NCI-H128 (cell line): ENCODE data around the gene LGALS9B.
"Not testable (repeated sequence)": the region's sequence is repeated elsewhere in the genome, so short reads cannot be mapped to it uniquely, and the experiment has no call there.

Source experiments
- DNase-seq: peaks from one replicate; lab custom pipeline; 2025; ENCODE audit not compliant: unreplicated experiment; lab: John Stamatoyannopoulos, UW

LGALS9B gene

DNA sequence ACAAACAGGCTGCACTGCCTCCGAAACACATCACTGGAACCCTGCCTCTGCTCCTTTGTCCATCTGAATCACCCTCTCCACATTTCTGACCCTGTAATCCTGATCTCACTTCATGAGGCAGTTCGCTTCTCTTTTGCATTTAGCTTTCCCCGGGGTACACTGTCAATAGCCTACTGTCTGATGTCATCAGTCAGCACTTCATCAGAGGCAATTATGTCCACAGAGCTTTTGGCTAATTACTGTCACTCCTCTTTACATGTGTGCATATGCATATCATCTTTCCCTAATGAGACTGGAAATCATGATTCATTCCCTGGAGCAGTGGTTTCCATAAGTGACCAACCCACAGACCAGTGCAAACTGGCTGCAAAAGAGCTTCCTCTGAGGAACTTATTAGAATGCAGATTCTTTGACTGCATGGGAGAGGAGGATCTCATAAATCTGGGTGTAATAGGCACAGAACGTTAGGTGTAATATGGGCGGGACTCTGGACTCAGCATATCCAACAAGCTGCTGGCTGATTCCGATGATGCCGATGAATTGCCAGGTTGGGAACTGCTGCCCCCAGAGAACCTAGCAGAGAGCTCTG is 49.8 kb downstream of the LGALS9B start:
- not testable (repeated sequence) for DNase-seq

DNA sequence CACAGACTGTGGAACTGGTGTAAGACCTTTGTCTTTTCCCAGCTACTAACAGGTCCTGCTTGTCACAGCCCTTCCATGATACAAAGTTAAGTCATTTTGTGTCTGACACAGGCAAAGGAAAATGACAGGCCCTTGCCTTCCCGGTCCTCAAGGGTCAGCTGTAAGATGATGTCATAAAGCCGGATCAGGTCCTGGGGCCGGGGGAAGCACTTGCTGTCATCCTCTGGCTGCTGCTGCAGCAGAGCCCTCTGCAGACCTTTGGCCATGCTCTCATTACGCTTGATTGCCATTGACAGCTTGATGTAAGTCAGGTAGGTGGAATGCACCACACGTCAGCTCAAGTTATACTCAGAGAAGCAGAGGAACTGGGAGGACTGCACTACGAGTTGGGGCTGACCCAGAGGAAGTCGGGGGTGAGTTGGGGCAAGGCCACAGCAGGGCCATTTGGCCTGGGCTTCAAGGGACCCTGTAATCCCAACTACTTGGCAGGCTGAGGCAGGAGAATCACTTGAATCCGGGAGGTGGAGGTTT is 50.9 kb downstream of the LGALS9B start:
- DNase-seq, result not testable (repeated sequence)

- DNase-seq, result not testable (repeated sequence)
Measured at GRCh38 chr17:20415479-20415878, 51.9 kb downstream of the LGALS9B start.

DNA sequence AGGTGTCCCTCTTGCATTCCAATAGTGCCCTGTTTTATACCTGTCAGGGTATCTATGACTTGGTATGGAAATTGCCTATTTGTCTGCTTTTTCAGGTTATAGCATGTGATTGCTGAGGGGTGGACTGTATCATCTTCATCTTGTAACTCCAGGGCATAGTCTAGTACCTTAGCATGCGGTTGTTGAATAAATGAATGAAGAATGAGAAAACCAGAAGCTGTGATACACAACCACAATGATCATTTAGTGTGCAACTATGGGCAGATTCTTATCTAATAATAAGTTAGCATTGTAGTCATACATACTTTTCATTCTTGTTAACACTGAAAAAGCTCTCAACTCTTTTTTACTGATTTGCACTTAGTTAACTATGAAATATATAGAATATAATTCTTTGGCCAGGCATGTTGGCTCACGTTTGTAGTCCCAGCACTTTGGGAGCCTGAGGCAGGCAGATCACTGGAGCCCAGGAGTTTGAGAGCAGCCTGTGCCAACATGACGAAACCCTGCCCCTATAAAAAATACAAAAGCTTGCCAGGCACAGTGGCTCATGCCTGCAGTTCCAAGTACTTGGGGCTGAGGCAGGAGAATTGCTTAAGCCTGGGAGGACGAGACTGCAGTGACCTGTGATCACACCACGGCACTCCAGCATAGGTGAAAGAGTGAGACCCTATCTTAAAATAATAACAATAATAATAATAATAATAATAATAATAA is 65.9 kb downstream of the LGALS9B start:
- DNase-seq, result not testable (repeated sequence)

GRCh38 chr17:20400559-20401305 is 66.6 kb downstream of the LGALS9B start:
- DNase-seq, result not testable (repeated sequence)
